Ovary (tissue), 3 donors: ENCODE data around the gene ARHGEF37.

Source experiments
- EP300 ChIP-seq: sonication (generic); formaldehyde crosslinking; IDR thresholded peaks from one replicate; pipeline ENCODE4 v1.6.1; 2017; ENCODE audit warnings: antibody characterized with exemption
- POLR2A ChIP-seq: fragments of 450-650 bp; IDR thresholded peaks from one replicate; pipeline ENCODE4 v1.6.1; 2017; ENCODE audit warnings: antibody characterized with exemption, mild to moderate bottlenecking, moderate library complexity
- TF ChIP-seq, protein P1 (sequence below), 3 donors: fragments of 450-650 bp in 2 of 3; fragments of 200-600 bp in 1 of 3; IDR thresholded peaks; one replicate each; pipeline versions ENCODE4 v1.5.1 to v1.8.0; 2016 to 2022; ENCODE audit warnings: antibody characterized with exemption in 3 of 3, mild to moderate bottlenecking in 1 of 3
- donor health status: DM: no; HTN: no; CAD: no.

DNA sequence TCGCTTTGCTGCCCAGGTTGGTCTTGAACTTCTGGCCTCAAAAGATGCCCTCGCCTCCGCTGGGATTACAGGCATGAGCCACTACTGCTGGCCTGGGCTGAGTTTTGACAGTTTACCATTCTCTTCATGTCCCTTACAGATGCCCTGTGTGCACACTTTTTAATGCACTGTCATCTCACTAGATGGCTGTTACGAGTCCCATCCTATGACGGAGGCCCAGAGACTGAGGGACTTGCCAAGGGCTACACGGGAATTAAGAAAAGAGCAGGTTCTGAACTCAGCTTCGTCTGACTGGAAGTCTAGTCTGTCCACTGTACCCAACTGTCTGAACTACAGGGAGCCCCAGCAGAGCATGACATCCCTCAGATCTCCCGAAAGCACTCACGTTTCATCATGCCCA is 63.9 kb downstream of the ARHGEF37 start:
- TF ChIP-seq, protein P1, sequence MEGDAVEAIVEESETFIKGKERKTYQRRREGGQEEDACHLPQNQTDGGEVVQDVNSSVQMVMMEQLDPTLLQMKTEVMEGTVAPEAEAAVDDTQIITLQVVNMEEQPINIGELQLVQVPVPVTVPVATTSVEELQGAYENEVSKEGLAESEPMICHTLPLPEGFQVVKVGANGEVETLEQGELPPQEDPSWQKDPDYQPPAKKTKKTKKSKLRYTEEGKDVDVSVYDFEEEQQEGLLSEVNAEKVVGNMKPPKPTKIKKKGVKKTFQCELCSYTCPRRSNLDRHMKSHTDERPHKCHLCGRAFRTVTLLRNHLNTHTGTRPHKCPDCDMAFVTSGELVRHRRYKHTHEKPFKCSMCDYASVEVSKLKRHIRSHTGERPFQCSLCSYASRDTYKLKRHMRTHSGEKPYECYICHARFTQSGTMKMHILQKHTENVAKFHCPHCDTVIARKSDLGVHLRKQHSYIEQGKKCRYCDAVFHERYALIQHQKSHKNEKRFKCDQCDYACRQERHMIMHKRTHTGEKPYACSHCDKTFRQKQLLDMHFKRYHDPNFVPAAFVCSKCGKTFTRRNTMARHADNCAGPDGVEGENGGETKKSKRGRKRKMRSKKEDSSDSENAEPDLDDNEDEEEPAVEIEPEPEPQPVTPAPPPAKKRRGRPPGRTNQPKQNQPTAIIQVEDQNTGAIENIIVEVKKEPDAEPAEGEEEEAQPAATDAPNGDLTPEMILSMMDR (IDR thresholded peaks at IDR 0.05), result no peak
- TF ChIP-seq POLR2A (no peak), EP300 (no peak)
